SK-N-SH (cell line): ENCODE measurements around the gene BRSK1.

Source experiments
- CHD2 ChIP-seq: fragments of 150-350 bp; IDR thresholded peaks from 2 replicates; pipeline ENCODE4 v1.6.1; 2018; ENCODE audit warnings: low read length; ENCODE audit not compliant: partially characterized antibody
- FOXJ3 ChIP-seq: sonication (generic); formaldehyde crosslinking; IDR thresholded peaks from 2 replicates; pipeline ENCODE4 v1.5.1; 2020; ENCODE audit warnings: mild to moderate bottlenecking, missing genetic modification reagents
- FOXM1 ChIP-seq: IDR thresholded peaks from 2 replicates; pipeline ENCODE4 v1.4.0; 2012; ENCODE audit warnings: low read depth, mild to moderate bottlenecking
- GATA2 ChIP-seq: sonication (generic); formaldehyde crosslinking; IDR thresholded peaks from 2 replicates; pipeline ENCODE4 v1.5.0; 2020; ENCODE audit warnings: mild to moderate bottlenecking, missing genetic modification reagents
- MXI1 ChIP-seq: IDR thresholded peaks from 2 replicates; pipeline ENCODE4 v1.6.1; 2012; ENCODE audit warnings: mild to moderate bottlenecking, low read depth, low read length, improper control_type of control experiment
- POLR2AphosphoS5 ChIP-seq: IDR thresholded peaks from 2 replicates; pipeline ENCODE4 v1.6.1; 2012; ENCODE audit warnings: low read depth, low read length
- RCOR1 ChIP-seq: fragments of 150-350 bp; IDR thresholded peaks from 2 replicates; pipeline ENCODE4 v1.6.1; 2017; ENCODE audit warnings: antibody characterized with exemption, low read length
- TEAD4 ChIP-seq: IDR thresholded peaks from 2 replicates; pipeline ENCODE4 v1.4.0; 2012; ENCODE audit warnings: mild to moderate bottlenecking, borderline replicate concordance; ENCODE audit not compliant: insufficient read depth
- TF ChIP-seq, protein P1 (sequence below): IDR thresholded peaks from 2 replicates; pipeline ENCODE4 v1.4.0; 2012; ENCODE audit warnings: low read depth, borderline replicate concordance
- TF ChIP-seq, protein P2 (sequence below): fragments of 200-600 bp; sonication (generic); IDR thresholded peaks from 2 replicates; pipeline ENCODE4 v1.6.1; 2017; ENCODE audit warnings: antibody characterized with exemption, mild to moderate bottlenecking, moderate library complexity

DNA sequence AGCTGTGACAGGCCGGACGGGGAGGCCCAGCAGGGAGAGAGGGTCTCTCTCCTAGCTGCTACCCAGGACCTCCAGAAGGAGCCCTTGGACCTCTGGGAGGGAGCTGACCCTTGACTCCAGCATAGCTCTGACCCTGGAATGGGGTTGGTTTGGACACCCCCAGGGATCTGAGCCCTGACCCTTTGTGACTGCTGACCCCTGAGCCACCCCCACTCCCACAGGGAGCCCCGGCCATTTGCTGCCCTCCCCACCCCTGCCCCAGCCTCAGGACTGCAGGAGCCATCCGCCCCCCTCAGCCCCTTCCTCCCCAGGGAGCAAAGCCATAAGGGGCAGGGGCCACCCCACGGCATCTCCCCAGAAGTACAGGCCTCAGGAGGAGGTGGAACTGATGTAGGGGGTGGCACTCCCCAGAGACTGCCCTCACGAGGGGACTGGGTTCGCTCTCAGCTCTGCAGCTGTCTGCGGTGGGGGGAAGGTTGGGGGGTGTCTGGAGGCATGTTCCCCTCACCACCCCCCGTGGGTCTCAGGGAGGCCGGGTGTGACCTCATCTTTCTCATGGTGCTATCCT, 63.7 kb downstream of the BRSK1 start:
- TF ChIP-seq MXI1 (no peak), GATA2 (no peak), POLR2AphosphoS5 (no peak), FOXM1 (no peak), TEAD4 (no peak), FOXJ3 (CRISPR knock-in tag) (no peak), CHD2 (no peak), RCOR1 (no peak)
- TF ChIP-seq, protein P1, sequence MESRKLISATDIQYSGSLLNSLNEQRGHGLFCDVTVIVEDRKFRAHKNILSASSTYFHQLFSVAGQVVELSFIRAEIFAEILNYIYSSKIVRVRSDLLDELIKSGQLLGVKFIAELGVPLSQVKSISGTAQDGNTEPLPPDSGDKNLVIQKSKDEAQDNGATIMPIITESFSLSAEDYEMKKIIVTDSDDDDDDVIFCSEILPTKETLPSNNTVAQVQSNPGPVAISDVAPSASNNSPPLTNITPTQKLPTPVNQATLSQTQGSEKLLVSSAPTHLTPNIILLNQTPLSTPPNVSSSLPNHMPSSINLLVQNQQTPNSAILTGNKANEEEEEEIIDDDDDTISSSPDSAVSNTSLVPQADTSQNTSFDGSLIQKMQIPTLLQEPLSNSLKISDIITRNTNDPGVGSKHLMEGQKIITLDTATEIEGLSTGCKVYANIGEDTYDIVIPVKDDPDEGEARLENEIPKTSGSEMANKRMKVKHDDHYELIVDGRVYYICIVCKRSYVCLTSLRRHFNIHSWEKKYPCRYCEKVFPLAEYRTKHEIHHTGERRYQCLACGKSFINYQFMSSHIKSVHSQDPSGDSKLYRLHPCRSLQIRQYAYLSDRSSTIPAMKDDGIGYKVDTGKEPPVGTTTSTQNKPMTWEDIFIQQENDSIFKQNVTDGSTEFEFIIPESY = no peak
- TF ChIP-seq, protein P2, sequence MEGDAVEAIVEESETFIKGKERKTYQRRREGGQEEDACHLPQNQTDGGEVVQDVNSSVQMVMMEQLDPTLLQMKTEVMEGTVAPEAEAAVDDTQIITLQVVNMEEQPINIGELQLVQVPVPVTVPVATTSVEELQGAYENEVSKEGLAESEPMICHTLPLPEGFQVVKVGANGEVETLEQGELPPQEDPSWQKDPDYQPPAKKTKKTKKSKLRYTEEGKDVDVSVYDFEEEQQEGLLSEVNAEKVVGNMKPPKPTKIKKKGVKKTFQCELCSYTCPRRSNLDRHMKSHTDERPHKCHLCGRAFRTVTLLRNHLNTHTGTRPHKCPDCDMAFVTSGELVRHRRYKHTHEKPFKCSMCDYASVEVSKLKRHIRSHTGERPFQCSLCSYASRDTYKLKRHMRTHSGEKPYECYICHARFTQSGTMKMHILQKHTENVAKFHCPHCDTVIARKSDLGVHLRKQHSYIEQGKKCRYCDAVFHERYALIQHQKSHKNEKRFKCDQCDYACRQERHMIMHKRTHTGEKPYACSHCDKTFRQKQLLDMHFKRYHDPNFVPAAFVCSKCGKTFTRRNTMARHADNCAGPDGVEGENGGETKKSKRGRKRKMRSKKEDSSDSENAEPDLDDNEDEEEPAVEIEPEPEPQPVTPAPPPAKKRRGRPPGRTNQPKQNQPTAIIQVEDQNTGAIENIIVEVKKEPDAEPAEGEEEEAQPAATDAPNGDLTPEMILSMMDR = no peak
